ENCODE measurements around the gene C12orf56. TPM values are rescaled to one million over a fixed set of nuclear protein-coding genes. Genes with fewer than 3 reads are reported as not detected.

The C12orf56 gene
- polyA plus RNA-seq, 2 of the 4 experiments (the other 2 are of a cell fraction), result 0.05 to 0.22 TPM

DNA sequence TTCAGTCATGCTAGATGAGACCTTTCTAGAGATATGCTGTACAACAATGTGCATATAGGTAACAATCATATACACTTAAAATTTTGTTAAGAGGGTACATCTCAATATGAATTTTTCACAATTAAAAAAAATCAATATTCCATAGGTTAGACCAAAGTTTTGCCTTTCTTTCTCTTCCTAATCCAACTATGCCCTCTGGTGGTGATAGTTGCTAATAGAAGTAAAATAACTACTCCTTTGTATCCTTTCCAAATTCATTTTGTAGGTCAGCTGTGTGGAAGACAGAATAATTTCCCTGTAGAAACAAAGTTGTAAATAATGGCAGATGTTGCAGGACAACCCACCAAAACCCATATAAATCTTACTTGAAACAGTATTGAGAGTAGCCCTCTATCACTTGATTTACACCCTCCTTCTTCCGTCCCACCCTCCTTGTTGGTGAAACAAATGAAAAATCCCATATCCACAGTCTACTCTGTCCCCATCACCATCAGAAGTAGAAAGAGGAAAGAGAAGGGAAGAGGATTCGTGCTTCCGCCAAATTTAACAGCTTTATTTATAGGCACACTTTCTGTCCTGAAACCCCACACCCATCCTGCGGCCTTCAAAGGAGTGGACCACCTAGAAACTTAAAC is 134.3 kb downstream of the C12orf56 start:
- peak; percentile 30 to 84; a peak in 3 of 6 replicates for ATAC-seq
- H3K4me2 ChIP-seq, result no peak overlapping the region
- H3K4me3 ChIP-seq, result no peak overlapping the region
- 55% methylated on average over 4 of the region's 4 CpGs for WGBS (ENCODE audit: missing lambda C conversion rate)
- H3K4me1 ChIP-seq, result no peaks in the 10 kb centered on the region
- peak; percentile 90 for FAIRE-seq
- CTCF ChIA-PET, result interaction anchor here (0.6 to 9.7 kb wide), 49 partner anchors 9 to 1100 kb away, joined by 3 to 206 read pairs (median 4); partner anchors contain the start of genes KICS2 and SRGAP1
- DNase-seq (ENCODE audit: low read depth in 1 of 2, low spot score in 1 of 2), result peak in 1 of 2 experiments; percentile 65
- POLR2A ChIA-PET, result no interaction called here
- no peak overlapping the region for H3K27ac ChIP-seq
- H3K9me3 ChIP-seq, result no peaks in the 10 kb centered on the region
- TF ChIP-seq RAD21 (conservative IDR thresholded peaks at IDR 0.05 in 1 of 2, IDR thresholded peaks at IDR 0.05 in 1 of 2), result peak; percentile 97 to 98
- no peak for TF ChIP-seq ESRRA (IDR thresholded peaks at IDR 0.05; ENCODE audit: borderline replicate concordance, low read length)
- peak; percentile 98 for TF ChIP-seq SMC3 (IDR thresholded peaks at IDR 0.05)
- no peak for TF ChIP-seq NR3C1 (IDR thresholded peaks at IDR 0.05)
- no peak for TF ChIP-seq CHD4 (IDR thresholded peaks at IDR 0.05; ENCODE audit: borderline replicate concordance)
- no peak for TF ChIP-seq MAX (IDR thresholded peaks at IDR 0.05)
- TF ChIP-seq, protein P1, sequence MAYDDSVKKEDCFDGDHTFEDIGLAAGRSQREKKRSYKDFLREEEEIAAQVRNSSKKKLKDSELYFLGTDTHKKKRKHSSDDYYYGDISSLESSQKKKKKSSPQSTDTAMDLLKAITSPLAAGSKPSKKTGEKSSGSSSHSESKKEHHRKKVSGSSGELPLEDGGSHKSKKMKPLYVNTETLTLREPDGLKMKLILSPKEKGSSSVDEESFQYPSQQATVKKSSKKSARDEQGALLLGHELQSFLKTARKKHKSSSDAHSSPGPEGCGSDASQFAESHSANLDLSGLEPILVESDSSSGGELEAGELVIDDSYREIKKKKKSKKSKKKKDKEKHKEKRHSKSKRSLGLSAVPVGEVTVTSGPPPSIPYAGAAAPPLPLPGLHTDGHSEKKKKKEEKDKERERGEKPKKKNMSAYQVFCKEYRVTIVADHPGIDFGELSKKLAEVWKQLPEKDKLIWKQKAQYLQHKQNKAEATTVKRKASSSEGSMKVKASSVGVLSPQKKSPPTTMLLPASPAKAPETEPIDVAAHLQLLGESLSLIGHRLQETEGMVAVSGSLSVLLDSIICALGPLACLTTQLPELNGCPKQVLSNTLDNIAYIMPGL (CRISPR knock-in tag; IDR thresholded peaks at IDR 0.05; ENCODE audit: borderline replicate concordance), result no peak
- TF ChIP-seq, protein P2, sequence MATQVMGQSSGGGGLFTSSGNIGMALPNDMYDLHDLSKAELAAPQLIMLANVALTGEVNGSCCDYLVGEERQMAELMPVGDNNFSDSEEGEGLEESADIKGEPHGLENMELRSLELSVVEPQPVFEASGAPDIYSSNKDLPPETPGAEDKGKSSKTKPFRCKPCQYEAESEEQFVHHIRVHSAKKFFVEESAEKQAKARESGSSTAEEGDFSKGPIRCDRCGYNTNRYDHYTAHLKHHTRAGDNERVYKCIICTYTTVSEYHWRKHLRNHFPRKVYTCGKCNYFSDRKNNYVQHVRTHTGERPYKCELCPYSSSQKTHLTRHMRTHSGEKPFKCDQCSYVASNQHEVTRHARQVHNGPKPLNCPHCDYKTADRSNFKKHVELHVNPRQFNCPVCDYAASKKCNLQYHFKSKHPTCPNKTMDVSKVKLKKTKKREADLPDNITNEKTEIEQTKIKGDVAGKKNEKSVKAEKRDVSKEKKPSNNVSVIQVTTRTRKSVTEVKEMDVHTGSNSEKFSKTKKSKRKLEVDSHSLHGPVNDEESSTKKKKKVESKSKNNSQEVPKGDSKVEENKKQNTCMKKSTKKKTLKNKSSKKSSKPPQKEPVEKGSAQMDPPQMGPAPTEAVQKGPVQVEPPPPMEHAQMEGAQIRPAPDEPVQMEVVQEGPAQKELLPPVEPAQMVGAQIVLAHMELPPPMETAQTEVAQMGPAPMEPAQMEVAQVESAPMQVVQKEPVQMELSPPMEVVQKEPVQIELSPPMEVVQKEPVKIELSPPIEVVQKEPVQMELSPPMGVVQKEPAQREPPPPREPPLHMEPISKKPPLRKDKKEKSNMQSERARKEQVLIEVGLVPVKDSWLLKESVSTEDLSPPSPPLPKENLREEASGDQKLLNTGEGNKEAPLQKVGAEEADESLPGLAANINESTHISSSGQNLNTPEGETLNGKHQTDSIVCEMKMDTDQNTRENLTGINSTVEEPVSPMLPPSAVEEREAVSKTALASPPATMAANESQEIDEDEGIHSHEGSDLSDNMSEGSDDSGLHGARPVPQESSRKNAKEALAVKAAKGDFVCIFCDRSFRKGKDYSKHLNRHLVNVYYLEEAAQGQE (IDR thresholded peaks at IDR 0.05), result no peak
- TF ChIP-seq POLR2AphosphoS2 (conservative IDR thresholded peaks at IDR 0.05; ENCODE audit: low read length), result no peak
- TF ChIP-seq POLR2A (IDR thresholded peaks at IDR 0.05; ENCODE audit: low read length), result no peak
- TF ChIP-seq CTCF (IDR thresholded peaks at IDR 0.05), result peak; percentile 91
- no peak for TF ChIP-seq EP300 (IDR thresholded peaks at IDR 0.05)
- TF ChIP-seq ZSCAN20 (CRISPR knock-in tag; IDR thresholded peaks at IDR 0.05), result no peak
- TF ChIP-seq RARB (CRISPR knock-in tag; IDR thresholded peaks at IDR 0.05), result no peak
- TF ChIP-seq, protein P3, sequence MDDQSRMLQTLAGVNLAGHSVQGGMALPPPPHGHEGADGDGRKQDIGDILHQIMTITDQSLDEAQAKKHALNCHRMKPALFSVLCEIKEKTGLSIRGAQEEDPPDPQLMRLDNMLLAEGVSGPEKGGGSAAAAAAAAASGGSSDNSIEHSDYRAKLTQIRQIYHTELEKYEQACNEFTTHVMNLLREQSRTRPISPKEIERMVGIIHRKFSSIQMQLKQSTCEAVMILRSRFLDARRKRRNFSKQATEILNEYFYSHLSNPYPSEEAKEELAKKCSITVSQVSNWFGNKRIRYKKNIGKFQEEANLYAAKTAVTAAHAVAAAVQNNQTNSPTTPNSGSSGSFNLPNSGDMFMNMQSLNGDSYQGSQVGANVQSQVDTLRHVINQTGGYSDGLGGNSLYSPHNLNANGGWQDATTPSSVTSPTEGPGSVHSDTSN (IDR thresholded peaks at IDR 0.05), result no peak
- TF ChIP-seq ZC3H11A (IDR thresholded peaks at IDR 0.05), result 0 out of 2 replicates have a peak, but pooled peaks have one; percentile 3

DNA sequence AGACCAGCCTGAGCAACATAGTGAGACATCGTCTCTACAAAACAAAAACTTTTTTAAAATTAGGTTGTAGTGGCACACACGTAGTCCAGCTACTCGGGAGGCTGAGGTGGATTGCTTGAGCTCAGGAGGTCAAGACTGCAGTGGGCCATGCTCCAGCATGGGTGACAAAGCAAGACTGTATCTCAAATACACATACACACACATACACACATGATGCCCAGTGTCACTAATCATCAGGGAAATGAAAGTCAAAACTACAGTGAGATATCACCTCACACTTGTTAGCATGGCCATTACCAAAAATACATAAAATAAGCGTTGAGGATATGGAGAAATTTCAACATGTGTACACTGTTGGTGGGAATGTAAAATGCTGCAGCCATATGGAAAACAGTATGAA is 135.3 kb downstream of the C12orf56 start:
- H3K4me2 ChIP-seq, result no peak overlapping the region
- ATAC-seq, result no peak
- POLR2A ChIA-PET, result no interaction called here
- no peaks in the 10 kb centered on the region for H3K9me3 ChIP-seq
- WGBS (ENCODE audit: missing lambda C conversion rate), result 58% methylated on average over 4 of the region's 4 CpGs
- no peak for FAIRE-seq
- TF ChIP-seq ESRRA (IDR thresholded peaks at IDR 0.05; ENCODE audit: borderline replicate concordance, low read length), result no peak
- no peaks in the 10 kb centered on the region for H3K4me1 ChIP-seq
- H3K4me3 ChIP-seq, result no peak overlapping the region
- CTCF ChIA-PET, result interaction anchor here (0.7 to 9.7 kb wide), 16 partner anchors 10 to 453 kb away, joined by 3 to 206 read pairs (median 8); partner anchors contain the start of gene SRGAP1
- DNase-seq (ENCODE audit: low read depth in 1 of 2, low spot score in 1 of 2), result no peak
- no peak overlapping the region for H3K27ac ChIP-seq

All from A549 (cell line).